GM04503 (cell line): Measurements from ENCODE around the gene DIP2A.

Experiments
- DNase-seq: peaks from one replicate; pipeline ENCODE4 v3.0.0-alpha.2; 2012; ENCODE audit warnings: low read depth

The DIP2A gene

GRCh38 chr21:46527801-46528200 is 69.1 kb downstream of the DIP2A start:
- DNase-seq: no peak

GRCh38 chr21:46532080-46532479 is 73.4 kb downstream of the DIP2A start:
- DNase-seq: no peak

- no peak for DNase-seq
Measured at GRCh38 chr21:46537026-46537425, 78.3 kb downstream of the DIP2A start.

GRCh38 chr21:46538262-46538661 is 79.6 kb downstream of the DIP2A start:
- no peak for DNase-seq

- DNase-seq: no peak
Measured at GRCh38 chr21:46538851-46539666, 80.4 kb downstream of the DIP2A start.

- no peak for DNase-seq
Measured at GRCh38 chr21:46540087-46540710, 81.5 kb downstream of the DIP2A start.

- DNase-seq: no peak
Measured at GRCh38 chr21:46542588-46543124, 84.0 kb downstream of the DIP2A start.

GRCh38 chr21:46543306-46543705 is 84.6 kb downstream of the DIP2A start:
- no peak for DNase-seq

GRCh38 chr21:46544003-46544402 is 85.3 kb downstream of the DIP2A start:
- no peak for DNase-seq

GRCh38 chr21:46544824-46545223 is 86.1 kb downstream of the DIP2A start:
- DNase-seq: no peak

GRCh38 chr21:46545363-46545762 is 86.7 kb downstream of the DIP2A start:
- DNase-seq: no peak

GRCh38 chr21:46545911-46546310 is 87.2 kb downstream of the DIP2A start:
- DNase-seq: no peak

- DNase-seq: no peak
Measured at GRCh38 chr21:46546799-46547198, 88.1 kb downstream of the DIP2A start.

GRCh38 chr21:46549650-46550049 is 91.0 kb downstream of the DIP2A start:
- DNase-seq: no peak

- DNase-seq: no peak
Measured at GRCh38 chr21:46550116-46550941, 91.6 kb downstream of the DIP2A start.

GRCh38 chr21:46551636-46552241 is 93.0 kb downstream of the DIP2A start:
- DNase-seq: no peak

GRCh38 chr21:46552274-46552673 is 93.6 kb downstream of the DIP2A start:
- no peak for DNase-seq

GRCh38 chr21:46552865-46553379 is 94.2 kb downstream of the DIP2A start:
- no peak for DNase-seq

GRCh38 chr21:46553993-46554392 is 95.3 kb downstream of the DIP2A start:
- DNase-seq: no peak

- DNase-seq: no peak
Measured at GRCh38 chr21:46554431-46555224, 95.9 kb downstream of the DIP2A start.

GRCh38 chr21:46555225-46555617 is 96.5 kb downstream of the DIP2A start:
- DNase-seq: no peak
